Mucosa of gallbladder (tissue), 1 donor: ENCODE measurements around the gene MLLT10. TPM values are rescaled to one million over a fixed set of nuclear protein-coding genes. Genes with fewer than 3 reads are reported as not detected.
"Not testable (repeated sequence)": the region's sequence is repeated elsewhere in the genome, so short reads cannot be mapped to it uniquely, and the experiment has no call there.

ENCODE experiments used
- DNase-seq: peaks from one replicate; pipeline ENCODE4 v3.0.0-alpha.2; 2020; ENCODE audit warnings: low spot score
- total RNA-seq: library from RNA; stranded (reverse); gene quantifications from one replicate; pipeline ENCODE4 v1.2.1, GENCODE V29; 2021
- donor health status: DM: no; HTN: no; CAD: no.

MLLT10 gene
- total RNA-seq, 1 donor from 2014 or later: 33.0 TPM

GRCh38 chr10:21581421-21581834 is 47.4 kb downstream of the MLLT10 start:
- not testable (repeated sequence) for DNase-seq

GRCh38 chr10:21584834-21585530 is 51.0 kb downstream of the MLLT10 start:
- no peak for DNase-seq

- no peak for DNase-seq
These were observed 53.4 kb downstream of the MLLT10 start for GRCh38 chr10:21587391-21587790.

GRCh38 chr10:21588159-21588558 is 54.1 kb downstream of the MLLT10 start:
- not testable (repeated sequence) for DNase-seq

GRCh38 chr10:21593986-21594385 is 60.0 kb downstream of the MLLT10 start:
- DNase-seq: no peak

GRCh38 chr10:21599582-21599981 is 65.5 kb downstream of the MLLT10 start:
- DNase-seq: no peak

GRCh38 chr10:21600804-21601433 is 66.9 kb downstream of the MLLT10 start:
- DNase-seq: no peak

- DNase-seq: no peak
These were observed 68.3 kb downstream of the MLLT10 start for GRCh38 chr10:21602313-21602712.

- DNase-seq: no peak
These were observed 69.7 kb downstream of the MLLT10 start for GRCh38 chr10:21603721-21604120.

- no peak for DNase-seq
These were observed 70.6 kb downstream of the MLLT10 start for GRCh38 chr10:21604651-21605050.

- no peak for DNase-seq
These were observed 73.9 kb downstream of the MLLT10 start for GRCh38 chr10:21607907-21608306.

- DNase-seq: no peak
These were observed 80.0 kb downstream of the MLLT10 start for GRCh38 chr10:21614000-21614399.

- no peak for DNase-seq
These were observed 83.2 kb downstream of the MLLT10 start for GRCh38 chr10:21617267-21617666.

GRCh38 chr10:21623291-21623690 is 89.3 kb downstream of the MLLT10 start:
- no peak for DNase-seq

- not testable (repeated sequence) for DNase-seq
These were observed 90.4 kb downstream of the MLLT10 start for GRCh38 chr10:21624421-21624820.

GRCh38 chr10:21624951-21625350 is 90.9 kb downstream of the MLLT10 start:
- DNase-seq: no peak

- no peak for DNase-seq
These were observed 91.7 kb downstream of the MLLT10 start for GRCh38 chr10:21625623-21626229.

- no peak for DNase-seq
These were observed 92.6 kb downstream of the MLLT10 start for GRCh38 chr10:21626457-21627161.

- no peak for DNase-seq
These were observed 93.3 kb downstream of the MLLT10 start for GRCh38 chr10:21627331-21627730.

- no peak for DNase-seq
These were observed 94.0 kb downstream of the MLLT10 start for GRCh38 chr10:21628023-21628422.

GRCh38 chr10:21628645-21629044 is 94.6 kb downstream of the MLLT10 start:
- DNase-seq: not testable (repeated sequence)

GRCh38 chr10:21634599-21635365 is 100.8 kb downstream of the MLLT10 start:
- no peak for DNase-seq
